ENCODE data around the gene TLE2. TPM values are rescaled to one million over a fixed set of nuclear protein-coding genes. Genes with fewer than 3 reads are reported as not detected.

The TLE2 gene
- total and polyA plus RNA-seq, 2 donors from 2014 or later = 28.2 to 76.6 TPM

DNA sequence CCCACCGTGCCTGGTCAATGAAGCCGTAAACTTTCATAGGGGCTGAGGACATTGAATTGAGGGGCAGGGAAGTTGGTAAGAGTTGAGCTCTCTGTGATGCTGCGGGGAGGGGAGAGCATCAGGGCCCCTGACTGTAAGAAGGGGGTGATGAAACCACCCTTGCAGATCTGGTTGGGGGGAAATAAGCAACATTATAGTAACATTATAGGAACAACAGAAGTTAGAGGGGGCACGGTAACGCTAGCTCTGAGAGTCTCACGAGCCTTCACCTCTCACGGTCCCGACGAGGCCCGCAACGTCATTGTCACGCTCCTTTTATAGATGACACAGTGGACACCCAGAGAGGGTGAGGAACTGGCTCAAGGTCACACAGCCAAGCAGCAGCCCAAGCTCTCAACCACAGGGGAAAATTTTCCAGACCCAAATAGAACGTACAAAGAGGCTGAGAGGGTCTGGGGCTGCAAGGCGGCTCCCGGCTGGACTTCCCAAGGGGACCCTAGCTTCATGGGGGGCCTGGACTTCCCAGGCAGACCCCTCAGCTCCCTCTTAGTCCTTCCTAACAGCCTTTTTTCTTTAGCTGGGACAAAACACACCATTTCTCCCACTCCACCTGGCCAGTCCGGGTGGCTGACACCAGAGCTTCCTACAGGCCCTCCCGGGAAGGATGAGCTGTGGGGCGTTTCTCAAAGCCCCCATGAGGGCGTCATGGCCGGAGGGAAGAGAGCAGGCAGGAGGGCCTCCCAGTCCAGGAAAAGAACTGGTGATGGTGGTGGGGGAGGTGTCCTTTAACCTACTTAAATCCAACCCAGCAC, 29.1 kb upstream of the TLE2 start:
- Histone ChIP-seq H3K9ac (ENCODE audit: low read length in 3 of 3) (peak overlapping the region in 1 of 3 donors; percentile 71), H3K27ac (ENCODE audit: low read depth in 2 of 2, low read length in 2 of 2) (peak overlapping the region; percentile 78 to 84), H3K4me1 (ENCODE audit: control insufficient read depth in 2 of 3, insufficient read depth in 2 of 3, low read depth in 1 of 3, low read length in 3 of 3) (peaks cover 0 to 43% (median 22%) of the 10 kb centered on the region in 3 donors), H3K9me3 (ENCODE audit: control insufficient read depth in 2 of 3, insufficient read depth in 1 of 3, low read length in 3 of 3) (no peaks in the 10 kb centered on the region), H3K4me3 (ENCODE audit: low read length in 3 of 3) (no peak overlapping the region), H3K27me3 (ENCODE audit: control insufficient read depth, insufficient read depth, low read length) (no peaks in the 10 kb centered on the region), H3K36me3 (ENCODE audit: control insufficient read depth in 2 of 3, insufficient read depth in 3 of 3, low read length in 3 of 3) (peaks cover 5 to 32% (median 16%) of the 10 kb centered on the region in 3 donors)
- DNase-seq (no peak), FAIRE-seq (no peak)
- intact Hi-C loops (cut with DNase I) = no loop called here
- TF ChIP-seq, protein P1, sequence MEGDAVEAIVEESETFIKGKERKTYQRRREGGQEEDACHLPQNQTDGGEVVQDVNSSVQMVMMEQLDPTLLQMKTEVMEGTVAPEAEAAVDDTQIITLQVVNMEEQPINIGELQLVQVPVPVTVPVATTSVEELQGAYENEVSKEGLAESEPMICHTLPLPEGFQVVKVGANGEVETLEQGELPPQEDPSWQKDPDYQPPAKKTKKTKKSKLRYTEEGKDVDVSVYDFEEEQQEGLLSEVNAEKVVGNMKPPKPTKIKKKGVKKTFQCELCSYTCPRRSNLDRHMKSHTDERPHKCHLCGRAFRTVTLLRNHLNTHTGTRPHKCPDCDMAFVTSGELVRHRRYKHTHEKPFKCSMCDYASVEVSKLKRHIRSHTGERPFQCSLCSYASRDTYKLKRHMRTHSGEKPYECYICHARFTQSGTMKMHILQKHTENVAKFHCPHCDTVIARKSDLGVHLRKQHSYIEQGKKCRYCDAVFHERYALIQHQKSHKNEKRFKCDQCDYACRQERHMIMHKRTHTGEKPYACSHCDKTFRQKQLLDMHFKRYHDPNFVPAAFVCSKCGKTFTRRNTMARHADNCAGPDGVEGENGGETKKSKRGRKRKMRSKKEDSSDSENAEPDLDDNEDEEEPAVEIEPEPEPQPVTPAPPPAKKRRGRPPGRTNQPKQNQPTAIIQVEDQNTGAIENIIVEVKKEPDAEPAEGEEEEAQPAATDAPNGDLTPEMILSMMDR (IDR thresholded peaks at IDR 0.05; ENCODE audit: borderline replicate concordance, extremely low read depth, insufficient read depth) = no peak

GRCh38 chr19:3057275-3057714, 28.2 kb upstream of the TLE2 start:
- H3K36me3 ChIP-seq (ENCODE audit: control insufficient read depth in 2 of 3, insufficient read depth in 3 of 3, low read length in 3 of 3) = peaks cover 5 to 33% (median 16%) of the 10 kb centered on the region in 3 donors
- peak overlapping the region in 2 of 3 donors; percentile 63 to 71 for H3K9ac ChIP-seq (ENCODE audit: low read length in 3 of 3)
- TF ChIP-seq, protein P1 (IDR thresholded peaks at IDR 0.05; ENCODE audit: borderline replicate concordance, extremely low read depth, insufficient read depth) = peak; percentile 4
- DNase-seq (peak in 4 of 5 donors; percentile 47 to 96 (median 76)), FAIRE-seq (no peak)
- intact Hi-C loops (cut with DNase I) = no loop called here
- H3K27ac ChIP-seq (ENCODE audit: low read depth in 2 of 2, low read length in 2 of 2) = peak overlapping the region; percentile 78 to 84
- H3K4me1 ChIP-seq (ENCODE audit: control insufficient read depth in 2 of 3, insufficient read depth in 2 of 3, low read depth in 1 of 3, low read length in 3 of 3) = peaks cover 0 to 40% (median 22%) of the 10 kb centered on the region in 3 donors
- no peak overlapping the region for H3K4me3 ChIP-seq (ENCODE audit: low read length in 3 of 3)
- H3K9me3 ChIP-seq (ENCODE audit: control insufficient read depth in 2 of 3, insufficient read depth in 1 of 3, low read length in 3 of 3) = no peaks in the 10 kb centered on the region
- H3K27me3 ChIP-seq (ENCODE audit: control insufficient read depth, insufficient read depth, low read length) = no peaks in the 10 kb centered on the region

GRCh38 chr19:3056417-3057088, 27.5 kb upstream of the TLE2 start:
- Histone ChIP-seq H3K27ac (ENCODE audit: low read depth in 2 of 2, low read length in 2 of 2) (peak overlapping the region; percentile 78 to 81), H3K4me3 (ENCODE audit: low read length in 3 of 3) (no peak overlapping the region), H3K27me3 (ENCODE audit: control insufficient read depth, insufficient read depth, low read length) (no peaks in the 10 kb centered on the region), H3K9me3 (ENCODE audit: control insufficient read depth in 2 of 3, insufficient read depth in 1 of 3, low read length in 3 of 3) (no peaks in the 10 kb centered on the region), H3K9ac (ENCODE audit: low read length in 3 of 3) (no peak overlapping the region), H3K4me1 (ENCODE audit: control insufficient read depth in 2 of 3, insufficient read depth in 2 of 3, low read depth in 1 of 3, low read length in 3 of 3) (peaks cover 0 to 40% (median 22%) of the 10 kb centered on the region in 3 donors), H3K36me3 (ENCODE audit: control insufficient read depth in 2 of 3, insufficient read depth in 3 of 3, low read length in 3 of 3) (peaks cover 5 to 33% (median 16%) of the 10 kb centered on the region in 3 donors)
- FAIRE-seq = no peak
- TF ChIP-seq, protein P1 (IDR thresholded peaks at IDR 0.05; ENCODE audit: borderline replicate concordance, extremely low read depth, insufficient read depth) = no peak
- intact Hi-C loops (cut with DNase I) = no loop called here
- peak in 2 of 5 donors; percentile 48 to 59 for DNase-seq
